Measurements from ENCODE around the gene SCFD2. TPM values are rescaled to one million over a fixed set of nuclear protein-coding genes. Genes with fewer than 3 reads are reported as not detected.

SCFD2 gene
- total RNA-seq, 4 donors from 2014 or later: 14.3 to 37.8 (median 27.7) TPM

GRCh38 chr4:52925531-52925968, 440.3 kb downstream of the SCFD2 start:
- TF ChIP-seq POLR2A (IDR thresholded peaks at IDR 0.05) (no peak), CTCF (IDR thresholded peaks at IDR 0.05) (no peak)
- no peaks in the 10 kb centered on the region for H3K4me1 ChIP-seq
- H3K27ac ChIP-seq: no peak overlapping the region
- intact Hi-C loops (cut with DNase I): no loop called here
- no peaks in the 10 kb centered on the region for H3K9me3 ChIP-seq
- no peak overlapping the region for H3K4me3 ChIP-seq
- WGBS, 2 donors: 84 to 94% methylated on average over 2 to 3 of the region's 3 CpGs
- H3K36me3 ChIP-seq: no peaks in the 10 kb centered on the region
- H3K27me3 ChIP-seq: no peaks in the 10 kb centered on the region
- no peak for DNase-seq

GRCh38 chr4:52919461-52919860, 446.4 kb downstream of the SCFD2 start:
- 59 to 86% methylated on average over 1 to 2 of the region's 2 CpGs for WGBS, 2 donors
- no peak for TF ChIP-seq CTCF (IDR thresholded peaks at IDR 0.05)
- Histone ChIP-seq H3K4me3 (no peak overlapping the region), H3K27me3 (no peaks in the 10 kb centered on the region), H3K36me3 (no peaks in the 10 kb centered on the region), H3K9me3 (no peaks in the 10 kb centered on the region), H3K4me1 (peaks cover 0 to 6% (median 0%) of the 10 kb centered on the region in 3 donors), H3K27ac (no peak overlapping the region)
- intact Hi-C loops (cut with DNase I): no loop called here
- no peak for DNase-seq

GRCh38 chr4:52917817-52918216, 448.0 kb downstream of the SCFD2 start:
- DNase-seq: no peak
- H3K27ac ChIP-seq: no peak overlapping the region
- H3K4me3 ChIP-seq: no peak overlapping the region
- H3K4me1 ChIP-seq: peaks cover 0 to 6% (median 0%) of the 10 kb centered on the region in 3 donors
- TF ChIP-seq CTCF (IDR thresholded peaks at IDR 0.05): no peak
- TF ChIP-seq POLR2A (IDR thresholded peaks at IDR 0.05): no peak
- 81% methylated on average over 3 to 5 of the region's 5 CpGs for WGBS, 2 donors
- intact Hi-C loops (cut with DNase I): no loop called here
- no peaks in the 10 kb centered on the region for H3K36me3 ChIP-seq
- H3K9me3 ChIP-seq: no peaks in the 10 kb centered on the region
- no peaks in the 10 kb centered on the region for H3K27me3 ChIP-seq

- H3K4me3 ChIP-seq: no peak overlapping the region
- H3K9me3 ChIP-seq: no peaks in the 10 kb centered on the region
- no peak for DNase-seq
- H3K27ac ChIP-seq: no peak overlapping the region
- H3K36me3 ChIP-seq: no peaks in the 10 kb centered on the region
- intact Hi-C loops (cut with DNase I): no loop called here
- 62 to 66% methylated on average over 3 to 4 of the region's 6 CpGs for WGBS, 2 donors
- H3K27me3 ChIP-seq: no peaks in the 10 kb centered on the region
- peaks cover 0 to 6% (median 0%) of the 10 kb centered on the region in 3 donors for H3K4me1 ChIP-seq
- TF ChIP-seq CTCF (IDR thresholded peaks at IDR 0.05) (no peak), POLR2A (IDR thresholded peaks at IDR 0.05) (no peak)
Observed at GRCh38 chr4:52915730-52916300, 450.0 kb downstream of the SCFD2 start.

- TF ChIP-seq CTCF (IDR thresholded peaks at IDR 0.05): no peak
- no peak for TF ChIP-seq POLR2A (IDR thresholded peaks at IDR 0.05)
- H3K27ac ChIP-seq: no peak overlapping the region
Observed at GRCh38 chr4:52915191-52915590, 450.7 kb downstream of the SCFD2 start.

More at GRCh38 chr4:52915191-52915590, 450.7 kb downstream of the SCFD2 start:
- Histone ChIP-seq H3K36me3 (no peaks in the 10 kb centered on the region), H3K27me3 (no peaks in the 10 kb centered on the region), H3K4me3 (no peak overlapping the region), H3K4me1 (peaks cover 0 to 6% (median 0%) of the 10 kb centered on the region in 3 donors), H3K9me3 (no peaks in the 10 kb centered on the region)
- intact Hi-C loops (cut with DNase I): no loop called here
- DNase-seq: no peak
